ENCODE data around the gene KAT6B.
"Not testable (repeated sequence)": the region's sequence is repeated elsewhere in the genome, so short reads cannot be mapped to it uniquely, and the experiment has no call there.

KAT6B gene

GRCh38 chr10:74887614-74888284, 61.3 kb downstream of the KAT6B start:
- no peak for DNase-seq (ENCODE audit: low read depth in 2 of 2, low spot score in 1 of 2)

- no peak for DNase-seq (ENCODE audit: low read depth in 2 of 2, low spot score in 1 of 2)
Observed at GRCh38 chr10:74888962-74889661, 62.7 kb downstream of the KAT6B start.

- no peak for DNase-seq (ENCODE audit: low read depth in 2 of 2, low spot score in 1 of 2)
Observed at GRCh38 chr10:74889662-74889998, 63.2 kb downstream of the KAT6B start.

DNA sequence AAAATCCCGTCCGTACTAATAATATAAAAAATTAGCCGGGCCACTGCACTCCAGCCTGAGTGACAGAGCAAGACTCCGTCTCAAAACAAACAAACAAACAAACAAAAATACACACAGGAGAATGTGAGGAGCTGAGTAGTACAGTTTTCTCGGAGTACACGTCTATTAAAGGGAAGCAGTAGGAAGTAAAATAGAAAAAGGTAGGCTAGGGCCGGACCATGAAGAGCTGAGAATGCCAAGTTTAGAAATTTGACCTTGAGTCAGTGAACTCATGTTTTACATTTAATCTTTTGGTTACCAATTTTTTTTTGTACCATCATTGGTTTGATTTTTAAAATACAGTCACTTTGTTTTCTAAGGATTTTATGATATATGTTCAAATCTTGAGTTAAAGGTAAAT, 64.1 kb downstream of the KAT6B start:
- no peak for DNase-seq (ENCODE audit: low read depth in 2 of 2, low spot score in 1 of 2)

DNA sequence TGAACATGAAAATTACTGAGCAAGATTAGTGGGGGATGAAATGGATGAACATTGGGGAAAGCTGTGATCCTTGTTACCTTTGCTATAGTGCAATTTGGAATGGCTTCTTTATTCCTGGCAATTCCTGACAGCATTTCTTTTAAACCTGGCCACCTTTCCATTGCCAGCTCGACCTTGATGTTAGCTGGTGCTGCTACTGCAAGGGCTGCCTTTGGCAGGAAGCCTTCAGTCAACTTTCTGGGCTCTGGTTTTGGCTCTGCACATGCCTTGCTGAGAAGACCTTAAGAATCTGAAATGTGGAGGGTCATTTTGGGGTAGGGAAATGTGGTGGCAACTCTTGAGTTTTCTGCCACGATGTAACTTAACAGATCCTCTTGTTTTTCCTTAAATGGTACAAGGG, 64.7 kb downstream of the KAT6B start:
- DNase-seq (ENCODE audit: low read depth in 2 of 2, low spot score in 1 of 2): no peak

- no peak for DNase-seq (ENCODE audit: low read depth in 2 of 2, low spot score in 1 of 2)
Observed at GRCh38 chr10:74892839-74893238, 66.4 kb downstream of the KAT6B start.

GRCh38 chr10:74893329-74893728, 66.9 kb downstream of the KAT6B start:
- not testable (repeated sequence) for DNase-seq (ENCODE audit: low read depth in 2 of 2, low spot score in 1 of 2)

GRCh38 chr10:74896788-74897527, 70.6 kb downstream of the KAT6B start:
- no peak for DNase-seq (ENCODE audit: low read depth in 2 of 2, low spot score in 1 of 2)

- no peak for DNase-seq (ENCODE audit: low read depth in 2 of 2, low spot score in 1 of 2)
Observed at GRCh38 chr10:74898201-74898976, 72.0 kb downstream of the KAT6B start.

DNA sequence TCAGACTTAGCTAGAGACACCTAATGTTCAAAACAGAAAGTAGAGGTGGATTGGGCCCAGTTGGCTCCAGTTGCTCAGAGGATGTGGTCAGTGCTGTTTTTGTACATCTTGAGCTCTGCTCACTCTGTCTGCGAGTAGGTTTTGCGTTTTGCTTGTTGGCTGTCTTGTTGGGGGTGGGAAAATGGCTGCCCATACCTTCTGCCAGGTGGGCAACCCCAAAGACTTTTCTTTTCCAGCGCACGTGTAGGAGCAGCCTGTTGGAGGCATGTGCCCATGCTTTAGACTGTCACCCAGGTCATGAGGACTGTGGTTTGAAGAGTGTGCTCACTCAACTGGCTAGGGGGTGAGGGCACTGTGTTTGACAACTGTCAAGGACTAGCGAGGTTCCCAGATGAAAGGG, 73.9 kb downstream of the KAT6B start:
- DNase-seq (ENCODE audit: low read depth in 2 of 2, low spot score in 1 of 2): no peak

DNA sequence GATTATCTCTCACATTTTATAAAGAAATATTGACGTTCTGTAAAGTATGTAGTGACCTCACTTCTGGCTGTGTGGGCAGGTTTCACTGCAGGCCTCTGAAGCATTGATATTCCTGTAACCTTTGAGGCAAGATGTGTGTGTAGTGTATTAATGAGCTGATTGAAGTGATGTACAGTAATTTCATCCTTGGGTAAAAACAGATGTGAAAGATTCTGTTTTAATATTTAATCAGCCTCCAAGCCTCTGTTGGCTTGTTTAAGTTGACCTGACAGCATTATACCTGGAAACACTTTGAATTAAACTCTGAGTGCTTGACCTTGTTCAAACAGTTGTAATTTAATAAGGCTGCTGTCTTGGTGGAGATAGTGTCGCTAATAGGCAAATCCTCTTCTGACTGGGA, 74.9 kb downstream of the KAT6B start:
- DNase-seq (ENCODE audit: low read depth in 2 of 2, low spot score in 1 of 2): no peak

GRCh38 chr10:74901867-74902450, 75.6 kb downstream of the KAT6B start:
- no peak for DNase-seq (ENCODE audit: low read depth in 2 of 2, low spot score in 1 of 2)

DNA sequence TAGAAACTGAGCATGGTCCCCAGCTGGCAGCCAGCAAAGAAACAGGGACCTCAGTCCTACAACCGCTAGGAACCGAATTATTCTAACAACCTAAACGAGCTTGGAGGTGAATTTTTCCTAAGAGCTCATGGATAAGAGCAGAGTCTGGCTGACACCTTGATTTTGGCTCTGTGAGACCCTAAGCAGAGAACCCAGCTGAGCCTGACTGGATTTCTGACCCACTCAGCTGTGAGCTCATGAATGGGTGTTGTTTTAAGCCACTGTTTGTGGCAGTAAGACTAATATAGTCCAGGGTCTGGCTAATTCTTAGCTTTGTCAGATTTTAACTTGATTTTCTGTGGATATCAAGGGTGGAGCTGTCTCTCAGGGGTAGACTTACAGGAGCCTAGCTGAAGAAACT, 77.1 kb downstream of the KAT6B start:
- DNase-seq (ENCODE audit: low read depth in 2 of 2, low spot score in 1 of 2): no peak

GRCh38 chr10:74906611-74907198, 80.3 kb downstream of the KAT6B start:
- DNase-seq (ENCODE audit: low read depth in 2 of 2, low spot score in 1 of 2): no peak

- DNase-seq (ENCODE audit: low read depth in 2 of 2, low spot score in 1 of 2): no peak
Observed at GRCh38 chr10:74909670-74910069, 83.3 kb downstream of the KAT6B start.

- DNase-seq (ENCODE audit: low read depth in 2 of 2, low spot score in 1 of 2): no peak
Observed at GRCh38 chr10:74910241-74910975, 84.0 kb downstream of the KAT6B start.

GRCh38 chr10:74910976-74911350, 84.6 kb downstream of the KAT6B start:
- DNase-seq (ENCODE audit: low read depth in 2 of 2, low spot score in 1 of 2): no peak

GRCh38 chr10:74912182-74912581, 85.8 kb downstream of the KAT6B start:
- no peak for DNase-seq (ENCODE audit: low read depth in 2 of 2, low spot score in 1 of 2)

DNA sequence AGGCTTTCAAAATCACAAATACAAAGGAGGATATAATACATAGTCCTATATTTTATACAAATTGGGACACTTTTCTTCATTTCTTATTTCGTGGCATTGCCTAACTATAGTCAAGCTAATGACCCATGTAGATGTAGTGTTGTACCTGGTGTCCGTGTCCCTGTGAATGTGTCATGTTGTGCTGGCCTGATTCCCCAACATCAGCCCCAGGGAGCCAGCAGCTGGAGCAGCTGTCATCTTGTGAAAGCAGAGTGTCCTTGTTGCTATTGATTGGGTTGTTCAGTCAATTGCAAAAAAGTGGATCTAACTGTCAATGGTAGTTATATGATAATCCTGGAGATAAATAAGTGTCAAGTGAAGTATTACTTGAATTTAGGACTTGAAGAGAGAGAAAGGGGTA, 86.3 kb downstream of the KAT6B start:
- DNase-seq (ENCODE audit: low read depth in 2 of 2, low spot score in 1 of 2): no peak

- DNase-seq (ENCODE audit: low read depth in 2 of 2, low spot score in 1 of 2): no peak
Observed at GRCh38 chr10:74913377-74913979, 87.1 kb downstream of the KAT6B start.

All from stimulated activated CD8-positive, alpha-beta memory T cell treated with anti-CD3 and anti-CD28 coated beads, Interleukin-4, amount 100 ng/mL, for 1 hour (primary cell).